PC-3 (cell line): ENCODE measurements around the gene PARP12. TPM values are rescaled to one million over a fixed set of nuclear protein-coding genes. Genes with fewer than 3 reads are reported as not detected.

Source experiments
- ATAC-seq: fragments of 200-7000 bp; cut with Tn5 transposase; 2 replicates; pipeline ENCODE4 v1.9.1; 2020; ENCODE audit warnings: mild to moderate bottlenecking, moderate library complexity
- BruUV-seq: library from RNA; stranded (reverse); fragments of 400-500 nt; replicated peaks from 2 replicates; lab custom pipeline; 2021; lab: Mats Ljungman, UMichigan
- CTCF ChIA-PET: fragments of 300-600 bp; sonication (Branson Sonifier 250); formaldehyde crosslinking; loops from one replicate; lab custom pipeline; 2022; ENCODE audit warnings: antibody characterized with exemption; lab: Charles Lee
- POLR2A ChIA-PET: fragments of 300-600 bp; sonication (Branson Sonifier 250); formaldehyde crosslinking; loops from one replicate; lab custom pipeline; 2022; ENCODE audit warnings: antibody characterized with exemption; ENCODE audit not compliant: unreplicated experiment; lab: Charles Lee
- DNase-seq: peaks from one replicate; pipeline ENCODE4 v3.0.0-alpha.2; 2015
- H2AFZ ChIP-seq: fragments of 300-600 bp; sonication (generic); 2 replicates; pipeline ENCODE4 v1.6.0; 2016; ENCODE audit warnings: antibody characterized with exemption, low read length
- H3F3A ChIP-seq: fragments of 300-600 bp; sonication (generic); one replicate; pipeline ENCODE4 v1.6.0; 2017; ENCODE audit warnings: antibody characterized with exemption, low read length, control low read depth, mild to moderate bottlenecking; ENCODE audit not compliant: unreplicated experiment
- H3K27ac ChIP-seq: fragments of 300-600 bp; sonication (generic); 2 replicates; pipeline ENCODE4 v1.5.1; 2016; ENCODE audit warnings: mild to moderate bottlenecking, low read length
- H3K27me3 ChIP-seq: fragments of 300-600 bp; sonication (generic); 2 replicates; pipeline ENCODE4 v1.6.1; 2016; ENCODE audit warnings: low read length, mixed read lengths
- H3K36me3 ChIP-seq: fragments of 300-600 bp; sonication (generic); 2 replicates; pipeline ENCODE4 v1.6.1; 2016; ENCODE audit warnings: low read depth, mixed run types, low read length, mixed read lengths
- H3K4me1 ChIP-seq: fragments of 300-600 bp; sonication (generic); 2 replicates; pipeline ENCODE4 v1.5.1; 2016; ENCODE audit warnings: low read length; ENCODE audit not compliant: insufficient read depth
- H3K4me2 ChIP-seq: fragments of 300-600 bp; sonication (generic); 2 replicates; pipeline ENCODE4 v1.6.0; 2016; ENCODE audit warnings: low read length
- H3K4me3 ChIP-seq: fragments of 300-600 bp; sonication (generic); 2 replicates; pipeline ENCODE4 v1.5.1; 2016; ENCODE audit warnings: mild to moderate bottlenecking, low read length, mixed read lengths
- H3K79me2 ChIP-seq: fragments of 300-600 bp; sonication (generic); 2 replicates; pipeline ENCODE4 v1.6.1; 2017; ENCODE audit warnings: low read length, mixed read lengths
- H3K9ac ChIP-seq: fragments of 300-600 bp; sonication (generic); 2 replicates; pipeline ENCODE4 v1.6.0; 2016; ENCODE audit warnings: mild to moderate bottlenecking, low read length
- H3K9me2 ChIP-seq: fragments of 300-600 bp; sonication (generic); replicated peaks from 2 replicates; pipeline ENCODE4 v1.6.1; 2016; ENCODE audit warnings: mixed run types, low read length, mixed read lengths
- H3K9me3 ChIP-seq: fragments of 300-600 bp; sonication (generic); 2 replicates; pipeline ENCODE4 v1.6.1; 2016; ENCODE audit warnings: low read length, mixed read lengths
- H4K20me1 ChIP-seq: fragments of 300-600 bp; sonication (generic); 2 replicates; pipeline ENCODE4 v1.6.1; 2016; ENCODE audit warnings: low read length, mixed read lengths
- CTCF ChIP-seq: fragments of 300-600 bp; sonication (generic); conservative IDR thresholded peaks from 2 replicates; pipeline ENCODE4 v1.5.1; 2017; ENCODE audit warnings: antibody characterized with exemption, low read depth, mild to moderate bottlenecking, low read length
- EZH2 ChIP-seq: fragments of 300-600 bp; sonication (generic); IDR thresholded peaks from one replicate; pipeline ENCODE4 v1.6.1; 2017; ENCODE audit warnings: antibody characterized with exemption, mild to moderate bottlenecking, low read length; ENCODE audit not compliant: unreplicated experiment
- EZH2phosphoT487 ChIP-seq: fragments of 300-600 bp; sonication (generic); IDR thresholded peaks from 2 replicates; pipeline ENCODE4 v1.6.1; 2018; ENCODE audit warnings: mild to moderate bottlenecking, antibody characterized with exemption, low read length, borderline replicate concordance
- intact Hi-C: fragments of 100-400 bp; cut with micrococcal nuclease; formaldehyde crosslinking; loops from 2 replicates; pipeline ENCODE4 v1.9.0; 2023
- total RNA-seq: library from RNA; depleted of rRNA; stranded (reverse); fragments of >200 nt; gene quantifications from 2 replicates; pipeline ENCODE4 v1.2.3, GENCODE V29; 2014

The PARP12 gene
- total RNA-seq, 1 experiment from 2014 or later, result 28.1 TPM

- Histone ChIP-seq H3K79me2 (peaks cover 30% of the 10 kb centered on the region), H3K27me3 (no peaks in the 10 kb centered on the region), H3K4me3 (no peak overlapping the region), H3K4me1 (peaks cover 16% of the 10 kb centered on the region), H3K36me3 (peaks cover 14% of the 10 kb centered on the region), H4K20me1 (no peaks in the 10 kb centered on the region), H3K4me2 (no peak overlapping the region), H3K27ac (no peak overlapping the region), H3K9me2 (no peaks in the 10 kb centered on the region), H3K9me3 (no peaks in the 10 kb centered on the region), H3F3A (peaks cover 3% of the 10 kb centered on the region), H3K9ac (no peak overlapping the region), H2AFZ (no peak overlapping the region)
- POLR2A ChIA-PET, result no interaction called here
- BruUV-seq, result no TSS peak
- DNase-seq (no peak), ATAC-seq (no peak)
- CTCF ChIA-PET, result interaction anchor here (0.5 kb wide), 1 partner anchor 19 kb away, joined by 5 read pairs; no protein-coding TSS in a partner anchor
- intact Hi-C loops, result no loop called here
- TF ChIP-seq EZH2phosphoT487, result no peak
- no peak for TF ChIP-seq EZH2
- no peak for TF ChIP-seq CTCF
Observed at GRCh38 chr7:140054751-140055150, 8.0 kb downstream of the PARP12 start.

- intact Hi-C loops, result no loop called here
- H3K79me2 ChIP-seq, result peaks cover 27% of the 10 kb centered on the region
- no peak overlapping the region for H2AFZ ChIP-seq
- H3K4me2 ChIP-seq, result no peak overlapping the region
- H3K9me3 ChIP-seq, result no peaks in the 10 kb centered on the region
- no peak overlapping the region for H3K27ac ChIP-seq
- ATAC-seq (no peak), DNase-seq (no peak)
- no peak for TF ChIP-seq CTCF
- no peak for TF ChIP-seq EZH2
- H3K4me3 ChIP-seq, result no peak overlapping the region
- H3K27me3 ChIP-seq, result no peaks in the 10 kb centered on the region
- H3K4me1 ChIP-seq, result peaks cover 15% of the 10 kb centered on the region
- no TSS peak for BruUV-seq
- ChIA-PET CTCF (interaction anchor here (0.5 kb wide), 1 partner anchor 19 kb away, joined by 5 read pairs; no protein-coding TSS in a partner anchor), POLR2A (no interaction called here)
- no peaks in the 10 kb centered on the region for H3K9me2 ChIP-seq
- no peak overlapping the region for H3K9ac ChIP-seq
- no peaks in the 10 kb centered on the region for H3F3A ChIP-seq
- peaks cover 14% of the 10 kb centered on the region for H3K36me3 ChIP-seq
- no peaks in the 10 kb centered on the region for H4K20me1 ChIP-seq
Observed at GRCh38 chr7:140053812-140054539, 8.8 kb downstream of the PARP12 start.

- POLR2A ChIA-PET, result no interaction called here
Observed at GRCh38 chr7:140051820-140052219, 10.9 kb downstream of the PARP12 start.

More at GRCh38 chr7:140051820-140052219, 10.9 kb downstream of the PARP12 start:
- H3K9ac ChIP-seq, result no peak overlapping the region
- H3K9me2 ChIP-seq, result no peaks in the 10 kb centered on the region
- peaks cover 11% of the 10 kb centered on the region for H3K4me1 ChIP-seq
- H2AFZ ChIP-seq, result no peak overlapping the region
- H3K79me2 ChIP-seq, result peaks cover 6% of the 10 kb centered on the region; the same call in 1 of the 2 replicates
- ATAC-seq (no peak), DNase-seq (no peak)
- H3K4me2 ChIP-seq, result no peak overlapping the region
- H3K4me3 ChIP-seq, result no peak overlapping the region
- H3K27ac ChIP-seq, result no peak overlapping the region
- intact Hi-C loops, result no loop called here
- no peak for TF ChIP-seq CTCF
- TF ChIP-seq EZH2phosphoT487, result no peak
- no peak for TF ChIP-seq EZH2
- H3K36me3 ChIP-seq, result peaks cover 5% of the 10 kb centered on the region
- H3K9me3 ChIP-seq, result no peaks in the 10 kb centered on the region
- no peaks in the 10 kb centered on the region for H3F3A ChIP-seq
- no peaks in the 10 kb centered on the region for H4K20me1 ChIP-seq
- CTCF ChIA-PET, result no interaction called here
- no TSS peak for BruUV-seq
- H3K27me3 ChIP-seq, result no peaks in the 10 kb centered on the region
